HCT116 (cell line): Measurements from ENCODE around the gene INO80. TPM values are rescaled to one million over a fixed set of nuclear protein-coding genes. Genes with fewer than 3 reads are reported as not detected.

Experiments used
- ATAC-seq: fragments of 200-7000 bp; cut with Tn5 transposase; 2 replicates; pipeline ENCODE4 v1.9.1; 2020; ENCODE audit warnings: mild to moderate bottlenecking, moderate library complexity
- BruUV-seq: library from RNA; stranded (reverse); fragments of 400-500 nt; replicated peaks from 2 replicates; lab custom pipeline; 2021; lab: Mats Ljungman, UMichigan
- CTCF ChIA-PET: fragments of 300-600 bp; sonication (Branson Sonifier 250); formaldehyde crosslinking; loops from one replicate; lab custom pipeline; 2021; ENCODE audit warnings: antibody characterized with exemption; lab: Charles Lee
- POLR2A ChIA-PET: fragments of 300-600, 350-600 bp; sonication (Branson Sonifier 250); formaldehyde crosslinking; loops from one replicate; lab custom pipeline; 2021; ENCODE audit warnings: antibody characterized with exemption; lab: Charles Lee
- RAD21 ChIA-PET, 2 experiments: fragments of 300-600 bp; sonication (Branson Sonifier 250); formaldehyde crosslinking; loops; one replicate each; lab custom pipeline; 2023; ENCODE audit warnings: low total read pairs in 2 of 2; ENCODE audit not compliant: uncharacterized antibody in 2 of 2, unreplicated experiment in 2 of 2, low non-redundant PET in 1 of 2; lab: Charles Lee
- DNase-seq: peaks from one replicate; pipeline ENCODE4 v3.0.0-alpha.2; 2010; ENCODE audit warnings: low read depth, low spot score
- H2AFZ ChIP-seq: fragments of 200-600 bp; shearing (Covaris generic), sonication (generic); 2 replicates; pipeline ENCODE4 v1.6.1; 2017; ENCODE audit warnings: low read depth, mixed run types, mixed read lengths, antibody characterized with exemption, low read length; ENCODE audit not compliant: poor library complexity, severe bottlenecking
- H3K27ac ChIP-seq: 2 replicates; pipeline ENCODE4 v1.5.1; 2012; ENCODE audit warnings: low read depth, low read length
- H3K27me3 ChIP-seq: fragments of 200-600 bp; sonication (generic); 2 replicates; pipeline ENCODE4 v1.6.1; 2016; ENCODE audit warnings: mixed run types, low read length, mixed read lengths; ENCODE audit not compliant: insufficient read depth
- H3K36me3 ChIP-seq, 2 experiments: fragments of 200-500 bp in 1 of 2; fragments of 200-600 bp in 1 of 2; sonication (Bioruptor generic) in 1 of 2; sonication (generic) in 1 of 2; 2 replicates each; pipeline versions ENCODE4 v1.5.1 to v1.6.1; 2014 to 2016; ENCODE audit warnings: low read length in 2 of 2, inconsistent platforms in 1 of 2, mixed read lengths in 1 of 2, mixed run types in 1 of 2; ENCODE audit not compliant: insufficient read depth in 2 of 2, control insufficient read depth in 1 of 2
- H3K4me1 ChIP-seq, 2 experiments: fragments of 200-600 bp in 1 of 2; sonication (generic) in 1 of 2; 2 replicates each; pipeline versions ENCODE4 v1.5.1 to v1.6.1; 2012 to 2017; ENCODE audit warnings: low read length in 2 of 2, inconsistent platforms in 1 of 2, mild to moderate bottlenecking in 1 of 2, mixed read lengths in 1 of 2, mixed run types in 1 of 2, moderate library complexity in 1 of 2; ENCODE audit not compliant: insufficient read depth in 2 of 2, control insufficient read depth in 1 of 2
- H3K4me2 ChIP-seq: fragments of 200-600 bp; sonication (generic); 2 replicates; pipeline ENCODE4 v1.6.1; 2017; ENCODE audit warnings: mixed run types, low read length, mixed read lengths
- H3K4me3 ChIP-seq, 2 experiments: fragments of 200-600 bp in 1 of 2; sonication (generic) in 1 of 2; replicated peaks in 1 of 2; 2 replicates each; pipeline ENCODE4 v1.5.1; 2011 to 2016; ENCODE audit warnings: low read length in 2 of 2, control low read depth in 1 of 2, low read depth in 1 of 2, mild to moderate bottlenecking in 1 of 2, mixed read lengths in 1 of 2, mixed run types in 1 of 2
- H3K79me2 ChIP-seq: fragments of 200-600 bp; sonication (generic); 2 replicates; pipeline ENCODE4 v1.6.1; 2017; ENCODE audit warnings: mild to moderate bottlenecking, mixed run types, low read length, moderate library complexity, mixed read lengths; ENCODE audit not compliant: insufficient read depth
- H3K9ac ChIP-seq: fragments of 200-600 bp; sonication (generic); 2 replicates; pipeline ENCODE4 v1.6.1; 2016; ENCODE audit warnings: low read length, mixed read lengths
- H3K9me2 ChIP-seq: fragments of 200-600 bp; sonication (generic), shearing (Covaris generic); 2 replicates; pipeline ENCODE4 v1.6.1; 2017; ENCODE audit warnings: mixed run types, mild to moderate bottlenecking, moderate library complexity; ENCODE audit not compliant: insufficient read depth
- H3K9me3 ChIP-seq, 2 experiments: fragments of 200-500 bp in 1 of 2; fragments of 200-600 bp in 1 of 2; sonication (Bioruptor generic) in 1 of 2; sonication (generic) in 1 of 2; 2 replicates each; pipeline ENCODE4 v1.6.1; 2014 to 2017; ENCODE audit warnings: low read length in 2 of 2, mixed read lengths in 2 of 2, inconsistent platforms in 1 of 2, low read depth in 1 of 2, mild to moderate bottlenecking in 1 of 2, mixed run types in 1 of 2, moderate library complexity in 1 of 2; ENCODE audit not compliant: control insufficient read depth in 1 of 2, insufficient read depth in 1 of 2
- H4K20me1 ChIP-seq: fragments of 200-600 bp; sonication (generic), shearing (Covaris generic); 2 replicates; pipeline ENCODE4 v1.6.1; 2017; ENCODE audit warnings: mixed run types, mild to moderate bottlenecking, moderate library complexity; ENCODE audit not compliant: insufficient read depth
- ELF1 ChIP-seq: IDR thresholded peaks from 2 replicates; pipeline ENCODE4 v1.6.1; 2012; ENCODE audit warnings: low read depth, borderline replicate concordance
- POLR2A ChIP-seq: IDR thresholded peaks from 2 replicates; pipeline ENCODE4 v1.7.0; 2011; ENCODE audit warnings: borderline replicate concordance; ENCODE audit not compliant: insufficient read depth, insufficient read length; ENCODE audit errors: extremely low read depth
- POLR2AphosphoS5 ChIP-seq: IDR thresholded peaks from 2 replicates; pipeline ENCODE4 v1.6.1; 2011; ENCODE audit warnings: mild to moderate bottlenecking, low read depth, low read length, moderate library complexity
- TCF7L2 ChIP-seq: IDR thresholded peaks from 2 replicates; pipeline ENCODE4 v1.7.0; 2011; ENCODE audit warnings: borderline replicate concordance, inconsistent platforms; ENCODE audit not compliant: insufficient read depth, insufficient read length; ENCODE audit errors: extremely low read depth
- ZFX ChIP-seq: fragments of 450-650 bp; IDR thresholded peaks from 2 replicates; pipeline ENCODE4 v1.6.1; 2017
- intact Hi-C: fragments of 100-400 bp; cut with micrococcal nuclease; formaldehyde crosslinking; loops from 2 replicates; pipeline ENCODE4 v1.10.0; 2022
- total RNA-seq: library from RNA; stranded (reverse); gene quantifications from one replicate; pipeline ENCODE4 v1.2.1, GENCODE V29; 2021; ENCODE audit not compliant: unreplicated experiment
- TF ChIP-seq, protein P1 (sequence below): IDR thresholded peaks from 2 replicates; pipeline ENCODE4 v1.6.1; 2011; ENCODE audit warnings: mild to moderate bottlenecking, low read length, moderate library complexity; ENCODE audit not compliant: insufficient replicate concordance; ENCODE audit errors: extremely low read depth

INO80 gene
- total RNA-seq, 1 experiment from 2014 or later: 28.2 TPM

DNA sequence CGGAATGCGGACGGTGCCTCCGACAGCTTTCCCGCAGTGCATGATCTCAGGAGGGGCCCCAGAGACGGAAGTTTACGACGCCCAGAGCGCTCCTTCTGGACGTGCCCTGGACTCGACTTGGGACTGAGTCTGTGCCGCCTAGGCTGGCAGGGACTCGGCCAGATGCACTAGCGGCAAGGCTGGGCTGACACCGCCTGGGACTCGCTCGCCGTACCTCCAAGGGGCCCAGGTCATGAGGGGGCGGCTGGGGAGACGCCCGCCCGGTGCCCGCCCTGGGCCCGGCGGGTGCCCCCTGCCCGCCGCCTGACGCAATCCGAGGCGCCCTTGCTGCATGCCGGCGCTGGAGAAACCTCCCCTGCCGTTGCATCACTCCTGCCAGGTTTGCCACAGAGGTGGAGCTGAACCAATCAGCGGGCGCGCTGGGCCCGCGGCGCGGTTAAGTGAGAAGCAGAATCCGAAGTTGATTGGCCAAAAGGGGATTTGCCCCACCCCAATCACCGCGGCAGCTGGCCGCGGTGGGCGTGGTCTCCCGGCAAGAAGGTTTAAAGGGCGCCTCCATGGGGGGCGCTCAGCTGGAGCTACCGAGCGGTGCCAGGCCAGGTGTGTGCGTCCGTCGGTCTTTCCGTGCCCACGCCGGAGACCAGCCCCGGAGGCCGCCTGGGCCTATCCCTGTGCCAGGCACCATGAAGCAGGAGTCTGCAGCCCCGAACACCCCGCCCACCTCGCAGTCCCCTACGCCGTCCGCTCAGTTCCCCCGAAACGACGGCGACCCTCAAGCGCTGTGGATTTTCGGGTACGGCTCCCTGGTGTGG lies 163.0 kb downstream of the INO80 start, which contains the start of gene CHAC1:
CHAC1 (plus strand) TSS at position 571 of the 812 bp plus-strand sequence; CDS start at position 684, 113 bp downstream.
- H3K9me2 ChIP-seq: no peaks in the 10 kb centered on the region
- H3K9ac ChIP-seq: peak within 1 kb of the TSS; percentile 63
- H3K4me3 ChIP-seq: peak within 1 kb of the TSS; percentile 68 to 73
- BruUV-seq: no TSS peak
- POLR2A ChIA-PET: interaction anchor here (0.7 to 3.9 kb wide), 28 partner anchors 10 to 379 kb away, joined by 3 to 48 read pairs (median 3); partner anchors contain the start of genes DLL4, NUSAP1, OIP5 and VPS18
- RAD21 ChIA-PET: interaction anchor here (0.6 kb wide), 3 partner anchors 22 to 258 kb away, joined by 3 to 7 read pairs (median 3); no protein-coding TSS in a partner anchor
- no peaks in the 10 kb centered on the region for H3K36me3 ChIP-seq
- intact Hi-C loops: no loop called here
- H3K27me3 ChIP-seq: no peaks in the 10 kb centered on the region
- TF ChIP-seq POLR2A (peak; percentile 86), ELF1 (no peak), POLR2AphosphoS5 (peak; percentile 95), ZFX (peak; percentile 54), TCF7L2 (peak; percentile 63)
- no peaks in the 10 kb centered on the region for H3K79me2 ChIP-seq
- DNase-seq (peak; percentile 94), ATAC-seq (peak; percentile 94)
- peak within 1 kb of the TSS; percentile 95 for H3K4me2 ChIP-seq
- peak within 1 kb of the TSS; percentile 74 for H3K27ac ChIP-seq
- peaks cover 9 to 23% of the 10 kb centered on the region in 2 experiments; a peak in 2 of 4 replicates for H3K4me1 ChIP-seq
- H4K20me1 ChIP-seq: no peaks in the 10 kb centered on the region
- no peak within 1 kb of the TSS for H2AFZ ChIP-seq
- CTCF ChIA-PET: interaction anchor here (0.7 to 2.8 kb wide), 7 partner anchors 11 to 69 kb away, joined by 3 to 24 read pairs (median 5); partner anchors contain the start of gene DLL4
- H3K9me3 ChIP-seq: no peaks in the 10 kb centered on the region

DNA sequence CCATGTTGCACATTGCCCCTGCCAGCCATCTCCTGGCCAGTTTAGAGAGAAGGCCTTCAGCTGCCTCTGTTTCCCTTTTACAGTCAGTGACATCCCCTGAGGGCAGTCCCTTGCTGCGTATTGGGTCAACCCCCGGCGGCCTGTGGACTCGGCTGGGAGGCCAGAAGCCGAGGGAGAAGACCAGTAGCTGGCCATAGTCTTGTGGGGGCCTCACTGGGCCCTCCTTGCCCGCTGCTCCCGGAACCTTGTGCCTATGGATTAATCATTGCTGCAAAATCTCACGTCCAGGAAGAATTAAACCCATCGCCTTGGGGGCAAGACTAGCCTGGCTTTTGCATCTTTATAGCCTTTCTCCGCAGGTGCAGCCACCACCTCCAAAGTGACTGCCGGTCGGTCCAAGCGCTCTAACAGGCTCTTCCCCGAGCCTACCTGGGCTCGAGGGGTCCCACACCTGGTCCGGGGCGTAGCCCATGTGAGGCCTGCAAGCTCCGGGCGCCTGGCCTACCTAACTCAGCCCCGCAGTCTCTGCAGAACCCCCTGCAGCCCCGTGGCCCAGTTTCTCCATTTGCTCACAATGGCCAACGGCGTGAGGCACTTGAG lies 163.7 kb downstream of the INO80 start:
- ATAC-seq (no peak; the same call in 1 of the 2 replicates), DNase-seq (no peak)
- Histone ChIP-seq H3K9me2 (no peaks in the 10 kb centered on the region), H3K9ac (peak overlapping the region; percentile 63), H3K4me1 (peaks cover 9 to 23% of the 10 kb centered on the region in 2 experiments; a peak in 2 of 4 replicates), H3K36me3 (no peaks in the 10 kb centered on the region), H3K79me2 (no peaks in the 10 kb centered on the region), H4K20me1 (no peaks in the 10 kb centered on the region), H3K4me3 (peak overlapping the region; percentile 68 to 73), H3K4me2 (peak overlapping the region; percentile 95), H2AFZ (no peak overlapping the region), H3K27me3 (no peaks in the 10 kb centered on the region), H3K9me3 (no peaks in the 10 kb centered on the region)
- RAD21 ChIA-PET: no interaction called here
- CTCF ChIA-PET: interaction anchor here (0.7 to 2.8 kb wide), 6 partner anchors 10 to 70 kb away, joined by 4 to 24 read pairs (median 5); no protein-coding TSS in a partner anchor
- no TSS peak for BruUV-seq
- intact Hi-C loops: no loop called here
- POLR2A ChIA-PET: interaction anchor here (0.7 to 3.9 kb wide), 13 partner anchors 10 to 279 kb away, joined by 3 to 48 read pairs (median 5); partner anchors contain the start of gene DLL4
- TF ChIP-seq, protein P1, sequence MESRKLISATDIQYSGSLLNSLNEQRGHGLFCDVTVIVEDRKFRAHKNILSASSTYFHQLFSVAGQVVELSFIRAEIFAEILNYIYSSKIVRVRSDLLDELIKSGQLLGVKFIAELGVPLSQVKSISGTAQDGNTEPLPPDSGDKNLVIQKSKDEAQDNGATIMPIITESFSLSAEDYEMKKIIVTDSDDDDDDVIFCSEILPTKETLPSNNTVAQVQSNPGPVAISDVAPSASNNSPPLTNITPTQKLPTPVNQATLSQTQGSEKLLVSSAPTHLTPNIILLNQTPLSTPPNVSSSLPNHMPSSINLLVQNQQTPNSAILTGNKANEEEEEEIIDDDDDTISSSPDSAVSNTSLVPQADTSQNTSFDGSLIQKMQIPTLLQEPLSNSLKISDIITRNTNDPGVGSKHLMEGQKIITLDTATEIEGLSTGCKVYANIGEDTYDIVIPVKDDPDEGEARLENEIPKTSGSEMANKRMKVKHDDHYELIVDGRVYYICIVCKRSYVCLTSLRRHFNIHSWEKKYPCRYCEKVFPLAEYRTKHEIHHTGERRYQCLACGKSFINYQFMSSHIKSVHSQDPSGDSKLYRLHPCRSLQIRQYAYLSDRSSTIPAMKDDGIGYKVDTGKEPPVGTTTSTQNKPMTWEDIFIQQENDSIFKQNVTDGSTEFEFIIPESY: no peak
- peak; percentile 69 for TF ChIP-seq ZFX
- TF ChIP-seq, all 23 proteins: peak for 1
- H3K27ac ChIP-seq: peak overlapping the region; percentile 74
